ENCODE results near the gene SV2B. TPM values are rescaled to one million over a fixed set of nuclear protein-coding genes. Genes with fewer than 3 reads are reported as not detected.

Gene SV2B
- total RNA-seq, 1 donor from 2014 or later: 0.60 TPM

DNA sequence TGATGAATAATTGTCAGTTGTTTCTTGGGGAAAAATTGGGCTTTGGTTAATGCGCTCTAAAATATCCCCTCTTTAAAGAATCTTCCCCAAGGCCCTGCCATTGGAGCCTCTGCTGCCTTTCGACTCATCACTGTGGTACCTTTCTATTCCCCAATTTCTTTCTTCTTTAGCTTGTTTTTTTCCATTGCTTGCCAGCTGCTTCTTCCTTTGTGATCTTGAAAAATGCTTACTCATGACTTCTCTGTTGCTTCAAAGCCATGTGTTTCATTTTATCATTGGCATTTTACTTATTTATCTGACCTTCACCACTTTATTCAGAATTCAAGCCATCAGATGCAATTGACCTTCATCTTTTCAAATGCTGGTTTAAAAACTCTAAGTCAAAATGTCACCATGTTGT, 84.4 kb downstream of the SV2B start:
- no peak for DNase-seq (ENCODE audit: low spot score)
- ATAC-seq: no peak

DNA sequence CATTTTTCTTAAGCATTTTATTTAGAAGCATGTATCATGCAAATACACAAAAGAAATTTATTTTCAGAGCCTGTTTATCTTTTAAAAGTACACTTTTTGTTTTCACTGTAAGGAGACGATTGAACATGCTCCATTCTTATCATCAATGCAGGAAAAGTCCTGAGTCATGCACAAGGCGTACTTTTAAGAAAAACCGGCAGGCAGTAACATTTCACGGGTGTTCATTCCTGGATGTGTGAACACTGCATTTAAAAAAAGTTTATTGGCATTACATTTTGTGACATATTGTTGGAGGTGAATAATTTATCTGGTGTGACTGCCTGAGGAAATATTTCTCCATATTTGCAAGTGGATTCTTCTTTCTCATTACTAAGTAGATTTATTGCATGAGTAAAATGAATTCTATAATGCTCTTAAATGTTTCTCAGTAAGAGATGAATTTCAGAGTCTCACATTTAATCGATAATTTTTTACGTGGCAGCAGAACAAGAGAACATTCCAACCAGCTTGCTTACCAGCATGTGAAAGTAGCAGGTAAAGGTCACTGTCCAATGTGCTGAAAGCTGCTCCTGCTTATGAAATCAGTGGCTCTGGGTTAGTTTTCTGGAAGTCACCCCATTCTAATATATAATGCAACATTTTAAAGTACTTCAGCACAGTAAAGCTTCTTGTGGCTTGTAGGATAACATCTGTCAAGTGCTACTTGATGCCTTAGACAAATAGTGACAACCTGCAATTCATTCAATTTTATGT, 87.0 kb downstream of the SV2B start:
- no peak for DNase-seq (ENCODE audit: low spot score)
- peak; percentile 71 for ATAC-seq

GRCh38 chr15:91192285-91192684, 92.2 kb downstream of the SV2B start:
- no peak for ATAC-seq

DNA sequence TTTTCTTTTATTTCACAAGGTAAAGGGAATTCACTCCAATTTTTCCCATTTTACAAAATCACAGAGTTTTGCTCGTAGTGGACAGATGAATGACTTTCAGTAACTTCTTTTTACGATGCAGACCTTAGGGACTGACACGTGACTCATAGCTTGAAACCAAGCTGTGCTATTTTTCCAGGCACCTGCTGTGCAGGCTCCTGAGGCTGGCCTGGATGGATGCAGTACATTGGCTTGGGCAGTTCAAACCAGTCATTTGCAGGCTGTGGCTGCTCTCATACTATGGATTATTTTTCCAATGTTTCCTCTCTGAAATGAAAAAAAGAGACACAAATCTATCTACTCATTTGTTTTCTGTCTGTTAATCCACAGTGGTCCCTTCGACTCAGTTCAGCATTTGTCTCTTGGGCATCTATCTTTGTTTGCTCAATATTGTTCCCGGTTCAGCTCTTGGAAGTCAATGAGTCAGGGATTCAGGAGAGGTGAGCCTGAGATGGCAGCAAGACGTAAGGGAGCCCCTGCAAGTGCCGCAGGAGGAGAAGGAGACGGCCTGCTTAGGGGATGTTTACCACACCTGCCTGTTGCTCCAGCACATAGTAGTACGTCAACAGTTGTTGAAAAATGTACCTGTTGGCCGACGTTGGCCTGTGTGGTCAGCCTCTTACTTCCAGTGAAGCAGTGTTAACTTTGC, 92.8 kb downstream of the SV2B start:
- DNase-seq (ENCODE audit: low spot score): no peak
- no peak for ATAC-seq

More at GRCh38 chr15:91192285-91192684, 92.2 kb downstream of the SV2B start:
- DNase-seq (ENCODE audit: low spot score): no peak

DNA sequence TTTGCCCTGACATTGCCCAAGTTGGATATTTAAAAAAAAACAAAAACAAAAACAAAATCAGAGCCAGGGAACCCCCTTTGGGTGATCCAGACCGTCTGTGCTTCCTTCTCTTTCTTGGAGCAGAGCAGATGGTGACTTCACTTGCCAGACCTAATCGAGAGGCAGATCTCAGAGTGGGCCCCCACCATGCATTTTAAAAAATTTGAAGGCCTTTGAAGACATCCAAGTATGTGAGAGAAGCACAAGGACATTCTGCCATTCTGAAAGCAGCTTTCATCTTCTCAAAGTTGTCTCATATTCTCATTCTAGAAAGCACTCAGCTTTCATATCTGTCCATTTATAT, 93.3 kb downstream of the SV2B start:
- ATAC-seq (no peak), DNase-seq (ENCODE audit: low spot score) (no peak)

DNA sequence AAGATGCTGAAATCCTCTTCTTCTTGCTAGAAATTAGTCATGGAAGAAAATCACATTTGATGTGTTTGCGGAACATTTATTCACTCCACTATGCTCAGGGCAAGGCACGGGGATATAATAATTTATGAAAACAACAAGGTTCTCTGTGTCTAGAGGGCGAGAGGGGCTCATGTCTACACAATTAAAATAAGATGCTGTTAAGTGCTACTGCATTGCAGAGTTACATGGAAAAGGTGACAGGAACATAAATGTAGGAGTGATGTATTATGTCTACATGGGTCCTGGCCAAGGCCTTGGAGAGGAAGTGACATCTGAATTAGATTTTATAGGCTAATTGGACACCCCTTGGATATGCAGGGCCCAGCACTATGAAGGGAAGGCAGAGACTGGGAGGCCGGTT, 96.1 kb downstream of the SV2B start:
- DNase-seq (ENCODE audit: low spot score) (no peak), ATAC-seq (no peak)

DNA sequence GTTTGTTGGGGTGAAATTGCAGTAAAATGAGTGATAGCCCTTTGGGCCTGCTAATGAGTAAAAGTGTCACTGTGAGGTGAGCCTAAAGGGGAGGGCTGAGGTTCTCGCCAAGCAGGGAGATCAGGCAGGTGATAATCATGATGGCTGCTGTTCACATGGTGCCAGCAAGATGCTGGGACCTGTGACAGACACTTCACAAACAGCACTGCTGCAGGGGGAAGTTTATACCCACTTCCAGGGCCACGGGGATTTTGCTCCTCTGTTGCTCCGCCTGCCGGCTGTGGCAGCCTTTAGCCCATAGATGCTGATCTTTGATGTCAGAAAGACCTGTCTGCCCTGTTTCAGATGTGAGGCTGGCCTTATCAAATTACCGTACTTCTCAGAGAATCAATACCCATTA, 96.7 kb downstream of the SV2B start:
- no peak for ATAC-seq
- no peak for DNase-seq (ENCODE audit: low spot score)

DNA sequence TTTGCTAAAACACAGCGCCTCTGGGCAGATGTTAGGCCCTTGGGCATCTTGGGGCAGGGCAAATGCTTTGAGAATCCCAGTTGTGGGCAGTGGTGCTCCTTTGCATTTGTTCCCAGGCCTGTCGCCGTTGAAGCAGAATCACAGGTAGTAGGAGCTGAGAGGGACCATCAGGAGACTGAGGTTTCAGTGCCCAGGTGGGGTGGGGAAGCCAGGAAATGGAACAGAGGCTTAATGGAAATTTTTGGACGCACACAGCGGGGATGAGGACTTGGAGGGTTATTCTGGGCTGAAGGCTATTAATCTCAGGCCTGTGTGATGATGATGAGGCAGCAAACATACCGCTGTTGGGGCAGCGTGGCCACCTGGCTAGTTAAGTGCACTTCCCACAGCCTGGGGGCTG, 99.5 kb downstream of the SV2B start:
- DNase-seq (ENCODE audit: low spot score) (no peak), ATAC-seq (no peak)

DNA sequence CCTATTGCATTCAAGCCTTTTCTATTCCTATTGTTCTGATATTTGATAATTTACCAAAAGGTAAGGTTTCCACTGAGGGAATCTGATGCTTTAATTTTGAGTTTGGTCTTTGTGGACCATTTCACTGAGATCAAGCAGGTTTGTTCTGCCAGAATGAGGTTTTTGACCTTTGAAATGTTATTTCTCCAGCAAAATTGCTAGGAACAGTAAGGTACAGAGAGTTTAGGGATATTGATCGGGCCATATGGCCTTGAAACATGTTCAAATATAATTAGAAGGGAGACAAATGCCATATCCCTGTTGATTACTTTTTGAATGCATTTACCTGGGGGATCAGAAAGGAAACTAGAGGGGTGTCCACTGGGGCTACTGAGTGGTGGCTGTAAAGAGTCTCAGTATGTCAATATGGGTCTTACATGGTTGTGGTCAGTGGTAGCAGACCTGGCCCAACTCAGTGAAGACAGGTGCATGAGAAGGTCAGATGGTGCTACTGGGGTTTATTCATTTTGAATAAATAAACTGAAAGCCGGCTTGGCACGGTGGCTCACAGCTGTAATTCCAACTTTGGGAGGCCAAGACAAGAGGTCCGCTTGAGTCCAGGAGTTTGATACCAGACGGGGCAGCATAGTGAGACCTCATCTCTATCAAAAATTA, 100.2 kb downstream of the SV2B start:
- peak; percentile 40 for ATAC-seq

DNA sequence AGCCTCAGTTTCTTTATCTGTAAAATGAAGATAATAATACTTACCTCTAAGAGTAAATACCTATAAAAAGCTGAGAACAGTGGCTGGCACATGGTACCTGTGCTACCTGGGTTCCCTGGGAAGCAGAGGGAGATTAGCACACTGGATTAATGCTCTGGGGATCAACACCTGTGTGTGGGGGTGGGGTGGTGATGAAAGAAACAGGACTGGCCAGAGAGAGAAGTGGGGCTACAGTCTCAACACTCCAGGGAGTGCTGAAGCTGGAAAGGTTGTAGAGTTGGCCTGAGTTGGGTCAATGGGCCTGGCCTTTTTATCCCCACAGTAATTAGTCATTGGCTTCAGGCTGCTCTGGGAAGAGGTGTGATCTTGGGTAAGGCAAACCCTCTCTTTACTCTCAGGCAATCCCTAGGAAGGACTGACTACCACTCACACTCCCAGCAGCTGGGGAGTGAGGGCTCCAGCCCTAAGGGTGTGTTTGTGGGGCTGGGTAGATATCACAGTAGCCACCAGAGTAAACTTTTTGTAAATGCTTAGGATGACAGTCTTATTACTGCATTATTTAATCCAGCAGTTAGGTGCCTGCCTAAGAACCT, 102.5 kb downstream of the SV2B start:
- ATAC-seq: no peak
- no peak for DNase-seq (ENCODE audit: low spot score)

More for the DNA sequence above, 100.2 kb downstream of the SV2B start:
- DNase-seq (ENCODE audit: low spot score): no peak

- ATAC-seq: no peak
Observed at GRCh38 chr15:91203619-91204203, 103.7 kb downstream of the SV2B start.

DNA sequence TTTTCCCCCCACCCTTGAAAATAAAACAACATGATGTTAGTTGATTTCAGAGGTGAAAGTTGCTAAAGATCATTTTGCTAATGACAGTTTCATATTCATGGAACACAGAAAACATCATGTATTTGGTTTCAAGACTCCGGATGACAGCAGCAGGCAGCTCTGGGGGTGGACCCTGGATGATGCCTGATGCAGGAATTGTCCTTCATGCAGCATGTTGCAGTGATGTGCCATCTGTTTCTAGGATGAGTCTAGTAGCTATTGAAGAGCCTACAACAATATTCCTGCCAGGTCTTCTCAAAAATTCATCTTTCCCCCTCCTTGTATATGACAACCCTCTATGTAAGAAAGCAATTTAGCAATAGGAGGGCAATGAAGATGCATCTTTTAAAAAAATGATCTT, 108.3 kb downstream of the SV2B start:
- ATAC-seq: no peak
- DNase-seq (ENCODE audit: low spot score): no peak

More at GRCh38 chr15:91203619-91204203, 103.7 kb downstream of the SV2B start:
- no peak for DNase-seq (ENCODE audit: low spot score)

DNA sequence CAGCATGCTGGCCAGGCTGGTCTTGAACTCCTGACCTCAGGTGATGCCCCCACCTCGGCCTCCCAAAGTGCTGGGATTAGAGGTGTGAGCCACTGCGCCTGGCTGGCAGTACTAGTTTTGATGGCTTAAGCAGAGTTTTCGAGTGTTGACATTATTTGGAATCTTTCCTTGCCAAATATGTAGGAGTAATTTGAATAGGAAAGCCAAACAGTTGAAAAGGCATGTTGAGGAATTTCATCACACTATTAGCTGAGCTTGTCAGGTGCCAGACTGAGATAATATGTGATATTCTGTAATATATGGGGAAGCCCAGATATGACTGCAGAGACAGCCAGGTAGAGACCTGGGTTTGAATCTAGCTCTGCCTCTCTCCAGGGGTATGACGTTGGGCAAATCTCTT, 109.3 kb downstream of the SV2B start:
- ATAC-seq (no peak), DNase-seq (ENCODE audit: low spot score) (no peak)

DNA sequence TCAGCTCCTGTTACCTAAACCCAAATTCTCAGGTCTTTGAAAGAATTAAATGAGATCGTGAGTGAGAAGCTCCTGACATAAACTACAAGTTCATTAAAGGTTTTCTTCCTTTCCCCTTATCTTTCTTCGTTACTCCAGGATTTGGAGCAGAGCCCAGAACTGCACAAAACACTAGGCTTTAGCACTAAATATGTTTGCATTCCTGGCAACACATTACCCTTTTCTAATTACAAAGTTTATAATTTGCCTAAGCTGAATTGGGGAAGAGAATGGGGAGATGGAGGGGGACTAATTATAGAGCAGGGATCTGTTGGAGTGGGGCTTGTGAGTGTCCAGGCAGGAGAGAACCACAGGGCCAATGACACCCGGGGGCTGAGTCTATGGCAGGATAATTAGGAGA, 109.7 kb downstream of the SV2B start:
- DNase-seq (ENCODE audit: low spot score) (no peak), ATAC-seq (no peak)

GRCh38 chr15:91214675-91215590, 114.9 kb downstream of the SV2B start:
- no peak for DNase-seq (ENCODE audit: low spot score)
- no peak for ATAC-seq

DNA sequence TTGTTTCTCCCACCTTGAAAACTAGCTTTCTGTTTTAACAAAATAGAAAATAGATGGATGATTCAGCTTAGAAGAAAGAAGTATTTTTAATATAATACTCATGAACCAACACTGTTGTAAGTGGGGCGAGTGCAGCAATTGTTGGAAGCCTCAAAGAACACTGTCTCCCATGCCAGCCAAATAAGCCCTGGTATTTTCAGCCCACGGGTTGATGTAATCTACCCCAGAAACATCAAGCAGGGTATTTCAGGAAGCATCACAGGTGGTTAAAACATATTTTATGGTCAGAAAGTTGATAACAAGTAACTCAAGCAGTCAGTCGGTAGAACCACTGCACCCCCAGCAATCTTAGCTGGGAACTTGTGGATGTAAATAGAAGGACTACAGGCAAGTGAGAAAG, 115.9 kb downstream of the SV2B start:
- ATAC-seq (no peak), DNase-seq (ENCODE audit: low spot score) (no peak)

- DNase-seq (ENCODE audit: low spot score) (no peak), ATAC-seq (no peak)
Observed at GRCh38 chr15:91219206-91219605, 119.1 kb downstream of the SV2B start.

DNA sequence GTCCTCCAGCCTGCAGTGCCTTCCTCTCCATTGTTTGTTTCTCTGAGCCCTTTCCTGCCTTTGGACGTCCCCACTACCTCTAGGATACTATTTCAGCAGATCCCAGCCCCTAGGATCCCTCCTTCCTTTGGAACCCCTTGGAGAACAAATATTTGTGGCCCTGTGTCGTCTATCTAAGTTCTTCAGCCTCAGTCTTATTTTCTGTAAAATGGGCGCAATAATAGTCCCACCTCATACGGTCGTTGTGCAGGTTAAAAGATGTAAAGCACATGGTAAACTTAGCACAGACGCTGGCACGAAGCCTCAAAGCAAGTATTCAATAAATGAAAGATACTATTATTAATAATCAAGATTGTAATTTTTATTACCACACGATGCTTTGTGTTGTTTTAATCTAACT, 122.0 kb downstream of the SV2B start:
- no peak for ATAC-seq

DNA sequence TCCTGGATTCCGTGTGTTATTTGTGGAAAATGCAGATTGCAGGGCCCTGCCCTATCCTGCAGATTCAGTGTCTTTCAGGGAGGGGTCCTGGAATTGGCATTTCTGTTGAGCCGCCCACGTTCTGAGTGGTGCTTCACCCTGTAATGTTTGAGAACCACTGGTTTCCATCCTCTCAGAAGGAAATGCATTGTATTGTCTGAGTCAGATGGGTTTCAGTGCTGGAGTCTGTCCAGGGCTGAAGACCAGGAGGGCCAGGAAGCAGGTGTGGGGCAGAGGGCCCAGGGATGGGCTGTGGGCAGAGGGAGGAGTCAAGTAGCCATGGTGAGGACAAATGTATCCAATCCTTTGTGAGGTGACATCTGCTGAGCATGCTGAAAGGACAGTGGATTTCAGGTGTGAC, 123.8 kb downstream of the SV2B start:
- ATAC-seq: no peak
- DNase-seq (ENCODE audit: low spot score): no peak

More for the DNA sequence above, 122.0 kb downstream of the SV2B start:
- DNase-seq (ENCODE audit: low spot score): no peak

DNA sequence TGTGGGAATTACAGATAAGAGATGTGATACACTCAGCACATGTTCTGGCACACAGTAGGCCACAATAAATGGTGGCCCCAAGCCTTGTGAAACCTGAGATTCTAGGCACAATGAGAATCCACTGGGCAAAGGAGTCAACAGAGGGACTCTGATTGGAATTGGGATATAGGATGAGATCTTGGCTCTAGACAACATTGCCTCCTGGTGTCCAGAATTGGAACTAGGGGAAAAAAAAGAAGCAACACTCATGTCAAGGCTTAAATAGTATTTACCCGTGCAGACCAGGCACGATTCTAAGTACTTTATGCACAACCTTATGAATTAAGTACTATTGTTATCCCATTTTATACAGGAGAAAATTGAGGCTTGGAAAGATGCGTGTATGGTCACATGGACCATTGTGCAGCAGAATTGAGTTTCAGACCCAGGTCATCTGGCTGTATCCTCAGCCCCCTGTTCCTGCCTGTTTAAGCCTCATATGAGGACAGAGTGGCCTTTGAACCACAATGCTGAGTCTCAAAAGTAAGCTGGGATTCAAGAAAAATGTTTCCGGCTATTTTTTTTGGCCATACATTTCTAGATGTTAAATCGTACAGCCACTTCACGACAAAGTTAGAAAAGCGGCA, 124.8 kb downstream of the SV2B start:
- no peak for DNase-seq (ENCODE audit: low spot score)
- peak; percentile 77 for ATAC-seq
